ENCODE data around the gene SKI. TPM values are rescaled to one million over a fixed set of nuclear protein-coding genes. Genes with fewer than 3 reads are reported as not detected.

Gene SKI
- total and polyA plus RNA-seq, 9 of the 15 experiments (the other 6 are each of a cell fraction or from before 2014, with no cell fraction given) = 0.10 to 60.5 (median 4.6) TPM

DNA sequence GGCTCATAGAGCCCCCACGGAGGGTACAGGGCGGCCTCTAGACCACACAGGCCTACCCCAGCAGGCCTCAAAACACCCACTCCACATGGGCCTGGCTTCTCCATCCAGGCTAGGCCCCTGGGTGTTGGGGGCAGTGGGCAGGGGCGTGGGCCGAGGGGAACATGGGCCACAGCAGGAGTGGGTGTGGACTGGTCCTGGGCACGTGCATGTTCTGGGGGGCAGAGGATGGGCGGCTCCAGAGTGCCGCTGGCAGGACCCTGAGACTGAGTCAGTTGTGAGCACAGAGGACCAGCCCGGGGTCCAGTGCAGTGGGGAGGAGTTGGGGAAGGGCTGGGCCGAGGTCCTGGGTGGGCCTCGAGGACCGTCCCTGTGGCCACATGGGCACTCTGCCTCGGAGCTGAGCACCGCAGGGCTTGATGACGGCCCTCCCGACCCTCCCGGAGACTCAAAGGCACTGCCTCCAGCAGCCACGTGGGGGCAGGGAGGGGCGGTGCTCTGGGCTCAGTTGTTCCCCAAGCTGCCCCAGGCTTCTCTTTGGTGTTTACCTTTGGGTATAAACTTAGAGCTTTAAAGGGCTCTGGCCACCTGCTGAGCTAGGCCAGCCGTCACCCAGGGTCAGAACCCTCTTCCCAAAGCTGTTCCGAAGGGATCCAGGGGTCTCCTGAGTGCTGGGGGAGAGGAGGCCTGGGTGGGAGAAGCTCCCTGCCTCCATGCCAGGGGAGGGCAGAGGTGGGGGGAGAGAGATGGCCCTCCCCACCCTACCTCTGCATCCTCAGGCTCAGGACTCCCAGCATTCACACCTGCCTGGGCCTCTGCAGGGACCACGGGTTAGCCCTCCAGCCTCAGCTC lies 83.3 kb downstream of the SKI start (continued):
- TF ChIP-seq, protein P1, sequence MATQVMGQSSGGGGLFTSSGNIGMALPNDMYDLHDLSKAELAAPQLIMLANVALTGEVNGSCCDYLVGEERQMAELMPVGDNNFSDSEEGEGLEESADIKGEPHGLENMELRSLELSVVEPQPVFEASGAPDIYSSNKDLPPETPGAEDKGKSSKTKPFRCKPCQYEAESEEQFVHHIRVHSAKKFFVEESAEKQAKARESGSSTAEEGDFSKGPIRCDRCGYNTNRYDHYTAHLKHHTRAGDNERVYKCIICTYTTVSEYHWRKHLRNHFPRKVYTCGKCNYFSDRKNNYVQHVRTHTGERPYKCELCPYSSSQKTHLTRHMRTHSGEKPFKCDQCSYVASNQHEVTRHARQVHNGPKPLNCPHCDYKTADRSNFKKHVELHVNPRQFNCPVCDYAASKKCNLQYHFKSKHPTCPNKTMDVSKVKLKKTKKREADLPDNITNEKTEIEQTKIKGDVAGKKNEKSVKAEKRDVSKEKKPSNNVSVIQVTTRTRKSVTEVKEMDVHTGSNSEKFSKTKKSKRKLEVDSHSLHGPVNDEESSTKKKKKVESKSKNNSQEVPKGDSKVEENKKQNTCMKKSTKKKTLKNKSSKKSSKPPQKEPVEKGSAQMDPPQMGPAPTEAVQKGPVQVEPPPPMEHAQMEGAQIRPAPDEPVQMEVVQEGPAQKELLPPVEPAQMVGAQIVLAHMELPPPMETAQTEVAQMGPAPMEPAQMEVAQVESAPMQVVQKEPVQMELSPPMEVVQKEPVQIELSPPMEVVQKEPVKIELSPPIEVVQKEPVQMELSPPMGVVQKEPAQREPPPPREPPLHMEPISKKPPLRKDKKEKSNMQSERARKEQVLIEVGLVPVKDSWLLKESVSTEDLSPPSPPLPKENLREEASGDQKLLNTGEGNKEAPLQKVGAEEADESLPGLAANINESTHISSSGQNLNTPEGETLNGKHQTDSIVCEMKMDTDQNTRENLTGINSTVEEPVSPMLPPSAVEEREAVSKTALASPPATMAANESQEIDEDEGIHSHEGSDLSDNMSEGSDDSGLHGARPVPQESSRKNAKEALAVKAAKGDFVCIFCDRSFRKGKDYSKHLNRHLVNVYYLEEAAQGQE (IDR thresholded peaks at IDR 0.05; ENCODE audit: borderline replicate concordance) = peak; percentile 22; the same call in 1 of the 2 replicates
- TF ChIP-seq, protein P1 (CRISPR knock-in tag; IDR thresholded peaks at IDR 0.05; ENCODE audit: low read depth) = no peak
- no peak for TF ChIP-seq YY1 (IDR thresholded peaks at IDR 0.05; ENCODE audit: borderline replicate concordance in 1 of 3, control insufficient read depth in 1 of 3, extremely low read depth in 1 of 3, insufficient read depth in 3 of 3, insufficient read length in 1 of 3, insufficient replicate concordance in 2 of 3, low read depth in 1 of 3, low read length in 2 of 3)
- TF ChIP-seq, protein P2, sequence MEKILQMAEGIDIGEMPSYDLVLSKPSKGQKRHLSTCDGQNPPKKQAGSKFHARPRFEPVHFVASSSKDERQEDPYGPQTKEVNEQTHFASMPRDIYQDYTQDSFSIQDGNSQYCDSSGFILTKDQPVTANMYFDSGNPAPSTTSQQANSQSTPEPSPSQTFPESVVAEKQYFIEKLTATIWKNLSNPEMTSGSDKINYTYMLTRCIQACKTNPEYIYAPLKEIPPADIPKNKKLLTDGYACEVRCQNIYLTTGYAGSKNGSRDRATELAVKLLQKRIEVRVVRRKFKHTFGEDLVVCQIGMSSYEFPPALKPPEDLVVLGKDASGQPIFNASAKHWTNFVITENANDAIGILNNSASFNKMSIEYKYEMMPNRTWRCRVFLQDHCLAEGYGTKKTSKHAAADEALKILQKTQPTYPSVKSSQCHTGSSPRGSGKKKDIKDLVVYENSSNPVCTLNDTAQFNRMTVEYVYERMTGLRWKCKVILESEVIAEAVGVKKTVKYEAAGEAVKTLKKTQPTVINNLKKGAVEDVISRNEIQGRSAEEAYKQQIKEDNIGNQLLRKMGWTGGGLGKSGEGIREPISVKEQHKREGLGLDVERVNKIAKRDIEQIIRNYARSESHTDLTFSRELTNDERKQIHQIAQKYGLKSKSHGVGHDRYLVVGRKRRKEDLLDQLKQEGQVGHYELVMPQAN (IDR thresholded peaks at IDR 0.05; ENCODE audit: borderline replicate concordance) = no peak
- TF ChIP-seq MTF1 (CRISPR knock-in tag; IDR thresholded peaks at IDR 0.05; ENCODE audit: borderline replicate concordance) = no peak
- 0 out of 2 replicates have a peak, but pooled peaks have one; percentile 49 for TF ChIP-seq ZNF217 (CRISPR knock-in tag; IDR thresholded peaks at IDR 0.05)
- TF ChIP-seq, protein P3, sequence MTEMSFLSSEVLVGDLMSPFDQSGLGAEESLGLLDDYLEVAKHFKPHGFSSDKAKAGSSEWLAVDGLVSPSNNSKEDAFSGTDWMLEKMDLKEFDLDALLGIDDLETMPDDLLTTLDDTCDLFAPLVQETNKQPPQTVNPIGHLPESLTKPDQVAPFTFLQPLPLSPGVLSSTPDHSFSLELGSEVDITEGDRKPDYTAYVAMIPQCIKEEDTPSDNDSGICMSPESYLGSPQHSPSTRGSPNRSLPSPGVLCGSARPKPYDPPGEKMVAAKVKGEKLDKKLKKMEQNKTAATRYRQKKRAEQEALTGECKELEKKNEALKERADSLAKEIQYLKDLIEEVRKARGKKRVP (CRISPR knock-in tag; IDR thresholded peaks at IDR 0.05) = no peak
- peak in 1 of 2 experiments; percentile 59; a peak in 1 of 4 replicates for TF ChIP-seq MAZ (CRISPR knock-in tag; conservative IDR thresholded peaks at IDR 0.05 in 1 of 2, IDR thresholded peaks at IDR 0.05 in 1 of 2)
- no peak for TF ChIP-seq ZFP30 (CRISPR knock-in tag; IDR thresholded peaks at IDR 0.05; ENCODE audit: borderline replicate concordance)
- no peak for TF ChIP-seq SMARCA4 (IDR thresholded peaks at IDR 0.05)
- TF ChIP-seq POLR2H (tag; IDR thresholded peaks at IDR 0.05; ENCODE audit: low read depth) = no peak
- peak; percentile 70 for TF ChIP-seq ZBTB7A (IDR thresholded peaks at IDR 0.05; ENCODE audit: borderline replicate concordance, control insufficient read depth, low read depth, low read length)

Measured in K562 (cell line).